Measurements from ENCODE around the gene NCOA5. TPM values are rescaled to one million over a fixed set of nuclear protein-coding genes. Genes with fewer than 3 reads are reported as not detected.

The NCOA5 gene
- total and polyA plus RNA-seq, 10 of the 15 experiments (the other 5 are each of a cell fraction or from before 2014, with no cell fraction given), result 7.7 to 38.1 (median 30.1) TPM

DNA sequence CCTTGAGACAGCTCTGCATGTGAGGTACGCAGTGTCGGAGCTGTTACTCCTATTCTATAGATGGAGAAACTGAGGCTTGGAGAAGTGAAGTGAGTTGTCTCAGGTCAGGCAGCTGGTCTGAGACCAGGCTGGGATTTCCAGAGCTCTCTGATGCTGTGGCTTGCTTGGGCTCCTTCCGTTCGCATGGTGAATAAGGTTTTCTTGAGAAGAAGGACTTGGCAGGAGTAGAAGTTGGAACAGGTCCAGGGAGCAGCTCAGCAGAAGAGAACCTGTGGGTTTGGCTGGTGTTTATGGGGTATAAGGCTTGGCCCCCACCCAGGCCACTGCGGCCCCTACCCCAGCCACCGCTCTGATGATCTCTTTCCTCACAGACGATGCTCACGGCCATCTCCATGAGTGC, 53.4 kb downstream of the NCOA5 start (continued):
- TF ChIP-seq, protein P1, sequence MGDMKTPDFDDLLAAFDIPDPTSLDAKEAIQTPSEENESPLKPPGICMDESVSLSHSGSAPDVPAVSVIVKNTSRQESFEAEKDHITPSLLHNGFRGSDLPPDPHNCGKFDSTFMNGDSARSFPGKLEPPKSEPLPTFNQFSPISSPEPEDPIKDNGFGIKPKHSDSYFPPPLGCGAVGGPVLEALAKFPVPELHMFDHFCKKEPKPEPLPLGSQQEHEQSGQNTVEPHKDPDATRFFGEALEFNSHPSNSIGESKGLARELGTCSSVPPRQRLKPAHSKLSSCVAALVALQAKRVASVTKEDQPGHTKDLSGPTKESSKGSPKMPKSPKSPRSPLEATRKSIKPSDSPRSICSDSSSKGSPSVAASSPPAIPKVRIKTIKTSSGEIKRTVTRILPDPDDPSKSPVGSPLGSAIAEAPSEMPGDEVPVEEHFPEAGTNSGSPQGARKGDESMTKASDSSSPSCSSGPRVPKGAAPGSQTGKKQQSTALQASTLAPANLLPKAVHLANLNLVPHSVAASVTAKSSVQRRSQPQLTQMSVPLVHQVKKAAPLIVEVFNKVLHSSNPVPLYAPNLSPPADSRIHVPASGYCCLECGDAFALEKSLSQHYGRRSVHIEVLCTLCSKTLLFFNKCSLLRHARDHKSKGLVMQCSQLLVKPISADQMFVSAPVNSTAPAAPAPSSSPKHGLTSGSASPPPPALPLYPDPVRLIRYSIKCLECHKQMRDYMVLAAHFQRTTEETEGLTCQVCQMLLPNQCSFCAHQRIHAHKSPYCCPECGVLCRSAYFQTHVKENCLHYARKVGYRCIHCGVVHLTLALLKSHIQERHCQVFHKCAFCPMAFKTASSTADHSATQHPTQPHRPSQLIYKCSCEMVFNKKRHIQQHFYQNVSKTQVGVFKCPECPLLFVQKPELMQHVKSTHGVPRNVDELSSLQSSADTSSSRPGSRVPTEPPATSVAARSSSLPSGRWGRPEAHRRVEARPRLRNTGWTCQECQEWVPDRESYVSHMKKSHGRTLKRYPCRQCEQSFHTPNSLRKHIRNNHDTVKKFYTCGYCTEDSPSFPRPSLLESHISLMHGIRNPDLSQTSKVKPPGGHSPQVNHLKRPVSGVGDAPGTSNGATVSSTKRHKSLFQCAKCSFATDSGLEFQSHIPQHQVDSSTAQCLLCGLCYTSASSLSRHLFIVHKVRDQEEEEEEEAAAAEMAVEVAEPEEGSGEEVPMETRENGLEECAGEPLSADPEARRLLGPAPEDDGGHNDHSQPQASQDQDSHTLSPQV (IDR thresholded peaks at IDR 0.05), result no peak
- TF ChIP-seq BHLHE40 (IDR thresholded peaks at IDR 0.05; ENCODE audit: borderline replicate concordance in 1 of 2, low read depth in 2 of 2, low read length in 1 of 2), result no peak
- TF ChIP-seq PAX5 (IDR thresholded peaks at IDR 0.05; ENCODE audit: borderline replicate concordance, low read depth, low read length), result no peak
- TF ChIP-seq, protein P2, sequence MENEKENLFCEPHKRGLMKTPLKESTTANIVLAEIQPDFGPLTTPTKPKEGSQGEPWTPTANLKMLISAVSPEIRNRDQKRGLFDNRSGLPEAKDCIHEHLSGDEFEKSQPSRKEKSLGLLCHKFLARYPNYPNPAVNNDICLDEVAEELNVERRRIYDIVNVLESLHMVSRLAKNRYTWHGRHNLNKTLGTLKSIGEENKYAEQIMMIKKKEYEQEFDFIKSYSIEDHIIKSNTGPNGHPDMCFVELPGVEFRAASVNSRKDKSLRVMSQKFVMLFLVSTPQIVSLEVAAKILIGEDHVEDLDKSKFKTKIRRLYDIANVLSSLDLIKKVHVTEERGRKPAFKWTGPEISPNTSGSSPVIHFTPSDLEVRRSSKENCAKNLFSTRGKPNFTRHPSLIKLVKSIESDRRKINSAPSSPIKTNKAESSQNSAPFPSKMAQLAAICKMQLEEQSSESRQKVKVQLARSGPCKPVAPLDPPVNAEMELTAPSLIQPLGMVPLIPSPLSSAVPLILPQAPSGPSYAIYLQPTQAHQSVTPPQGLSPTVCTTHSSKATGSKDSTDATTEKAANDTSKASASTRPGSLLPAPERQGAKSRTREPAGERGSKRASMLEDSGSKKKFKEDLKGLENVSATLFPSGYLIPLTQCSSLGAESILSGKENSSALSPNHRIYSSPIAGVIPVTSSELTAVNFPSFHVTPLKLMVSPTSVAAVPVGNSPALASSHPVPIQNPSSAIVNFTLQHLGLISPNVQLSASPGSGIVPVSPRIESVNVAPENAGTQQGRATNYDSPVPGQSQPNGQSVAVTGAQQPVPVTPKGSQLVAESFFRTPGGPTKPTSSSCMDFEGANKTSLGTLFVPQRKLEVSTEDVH (IDR thresholded peaks at IDR 0.05; ENCODE audit: low read depth, partially characterized antibody), result no peak

DNA sequence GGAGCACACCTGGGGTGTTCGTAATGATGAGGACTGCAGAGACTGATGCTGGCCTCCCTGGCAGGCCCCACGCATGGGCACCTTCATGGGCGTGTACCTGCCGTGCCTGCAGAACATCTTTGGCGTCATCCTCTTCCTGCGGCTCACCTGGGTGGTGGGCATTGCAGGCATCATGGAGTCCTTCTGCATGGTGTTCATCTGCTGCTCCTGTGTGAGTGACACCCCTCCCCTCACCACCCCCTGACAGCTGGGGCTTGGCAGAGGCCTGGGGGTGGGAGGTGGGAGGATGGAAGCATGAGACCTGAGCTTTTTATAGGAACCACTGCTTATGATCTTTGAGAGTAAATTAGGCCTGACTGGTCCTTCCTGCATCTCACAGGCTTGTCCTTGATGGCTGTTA, 54.0 kb downstream of the NCOA5 start:
- ChIA-PET RAD21 (ENCODE audit: unreplicated experiment) (no interaction called here), POLR2A (no interaction called here), CTCF (no interaction called here), SMC1A (ENCODE audit: uncharacterized antibody, unreplicated experiment) (no interaction called here)
- TF ChIP-seq TCF3 (IDR thresholded peaks at IDR 0.05; ENCODE audit: borderline replicate concordance, insufficient read depth, low read depth, low read length), result no peak
- TF ChIP-seq SREBF1 (IDR thresholded peaks at IDR 0.05; ENCODE audit: low read length), result no peak
- TF ChIP-seq, protein P3, sequence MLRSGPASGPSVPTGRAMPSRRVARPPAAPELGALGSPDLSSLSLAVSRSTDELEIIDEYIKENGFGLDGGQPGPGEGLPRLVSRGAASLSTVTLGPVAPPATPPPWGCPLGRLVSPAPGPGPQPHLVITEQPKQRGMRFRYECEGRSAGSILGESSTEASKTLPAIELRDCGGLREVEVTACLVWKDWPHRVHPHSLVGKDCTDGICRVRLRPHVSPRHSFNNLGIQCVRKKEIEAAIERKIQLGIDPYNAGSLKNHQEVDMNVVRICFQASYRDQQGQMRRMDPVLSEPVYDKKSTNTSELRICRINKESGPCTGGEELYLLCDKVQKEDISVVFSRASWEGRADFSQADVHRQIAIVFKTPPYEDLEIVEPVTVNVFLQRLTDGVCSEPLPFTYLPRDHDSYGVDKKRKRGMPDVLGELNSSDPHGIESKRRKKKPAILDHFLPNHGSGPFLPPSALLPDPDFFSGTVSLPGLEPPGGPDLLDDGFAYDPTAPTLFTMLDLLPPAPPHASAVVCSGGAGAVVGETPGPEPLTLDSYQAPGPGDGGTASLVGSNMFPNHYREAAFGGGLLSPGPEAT (IDR thresholded peaks at IDR 0.05; ENCODE audit: low read depth), result no peak
- TF ChIP-seq GATAD2B (conservative IDR thresholded peaks at IDR 0.05; ENCODE audit: low read depth), result no peak
- TF ChIP-seq FOXK2 (IDR thresholded peaks at IDR 0.05), result no peak
- TF ChIP-seq, protein P4, sequence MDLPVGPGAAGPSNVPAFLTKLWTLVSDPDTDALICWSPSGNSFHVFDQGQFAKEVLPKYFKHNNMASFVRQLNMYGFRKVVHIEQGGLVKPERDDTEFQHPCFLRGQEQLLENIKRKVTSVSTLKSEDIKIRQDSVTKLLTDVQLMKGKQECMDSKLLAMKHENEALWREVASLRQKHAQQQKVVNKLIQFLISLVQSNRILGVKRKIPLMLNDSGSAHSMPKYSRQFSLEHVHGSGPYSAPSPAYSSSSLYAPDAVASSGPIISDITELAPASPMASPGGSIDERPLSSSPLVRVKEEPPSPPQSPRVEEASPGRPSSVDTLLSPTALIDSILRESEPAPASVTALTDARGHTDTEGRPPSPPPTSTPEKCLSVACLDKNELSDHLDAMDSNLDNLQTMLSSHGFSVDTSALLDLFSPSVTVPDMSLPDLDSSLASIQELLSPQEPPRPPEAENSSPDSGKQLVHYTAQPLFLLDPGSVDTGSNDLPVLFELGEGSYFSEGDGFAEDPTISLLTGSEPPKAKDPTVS (IDR thresholded peaks at IDR 0.05; ENCODE audit: low read depth, low read length), result no peak
- TF ChIP-seq RCOR1 (conservative IDR thresholded peaks at IDR 0.05; ENCODE audit: low read depth, low read length), result no peak
- no peak for TF ChIP-seq NFXL1 (IDR thresholded peaks at IDR 0.05; ENCODE audit: borderline replicate concordance)
- TF ChIP-seq MXI1 (IDR thresholded peaks at IDR 0.05; ENCODE audit: low read depth, low read length), result no peak
- Histone ChIP-seq H3K27ac (ENCODE audit: control insufficient read depth, insufficient read depth) (no peak overlapping the region), H4K20me1 (ENCODE audit: control insufficient read depth, insufficient read depth) (no peaks in the 10 kb centered on the region; the same call in 1 of the 2 replicates), H3K4me1 (ENCODE audit: control insufficient read depth, insufficient read depth, low read length) (no peaks in the 10 kb centered on the region), H3K9me3 (replicated peaks; ENCODE audit: control insufficient read depth, insufficient read depth, low read length) (no peaks in the 10 kb centered on the region), H3K4me2 (ENCODE audit: control insufficient read depth, insufficient read depth) (no peak overlapping the region), H2AFZ (ENCODE audit: control insufficient read depth, low read depth, low read length) (no peak overlapping the region), H3K4me3 (no peak overlapping the region), H3K9ac (ENCODE audit: control insufficient read depth, insufficient read depth, low read length) (no peak overlapping the region), H3K27me3 (replicated peaks in 1 of 2; ENCODE audit: control insufficient read depth in 2 of 2, insufficient read depth in 2 of 2, low read length in 1 of 2) (peaks cover 3 to 4% of the 10 kb centered on the region in 2 experiments), H3K36me3 (ENCODE audit: control insufficient read depth in 2 of 2, insufficient read depth in 2 of 2, low read length in 1 of 2) (no peaks in the 10 kb centered on the region), H3K79me2 (ENCODE audit: control insufficient read depth, insufficient read depth, low read length) (no peaks in the 10 kb centered on the region)
- FAIRE-seq (no peak), ATAC-seq (no peak), DNase-seq (ENCODE audit: low read depth, low spot score) (no peak)
- in situ Hi-C loops (cut with MboI) (no loop called here), intact Hi-C loops (cut with micrococcal nuclease; ENCODE audit: unreplicated experiment) (no loop called here)
- 2% methylated on average over 6 of the region's 6 CpGs for WGBS (ENCODE audit: insufficient coverage, insufficient replicate concordance, low lambda C conversion rate, missing lambda C conversion rate)
- no TSS peak for BruUV-seq (replicated peaks)

All from GM12878 (cell line).